ENCODE results near the gene TSHZ2. TPM values are rescaled to one million over a fixed set of nuclear protein-coding genes. Genes with fewer than 3 reads are reported as not detected.

TSHZ2 gene
- polyA plus RNA-seq, 1 donor from 2014 or later: 4.6 TPM

GRCh38 chr20:53332022-53332837, 360.1 kb downstream of the TSHZ2 start:
- Histone ChIP-seq H3K9ac (ENCODE audit: low read length) (no peak overlapping the region), H3F3A (ENCODE audit: insufficient read depth, low read length, poor library complexity, severe bottlenecking) (no peaks in the 10 kb centered on the region), H3K4me2 (ENCODE audit: low read length) (no peak overlapping the region), H3K9me3 (ENCODE audit: low read length) (no peaks in the 10 kb centered on the region), H3K79me2 (replicated peaks; ENCODE audit: insufficient read depth, low read length) (no peaks in the 10 kb centered on the region), H3K36me3 (ENCODE audit: insufficient read depth, low read length) (no peaks in the 10 kb centered on the region), H4K20me1 (ENCODE audit: insufficient read depth) (no peaks in the 10 kb centered on the region), H3K9me2 (ENCODE audit: insufficient read depth, low read length) (no peaks in the 10 kb centered on the region), H3K4me3 (ENCODE audit: low read length) (no peak overlapping the region), H2AFZ (ENCODE audit: low read depth, low read length) (no peak overlapping the region), H3K27ac (ENCODE audit: low read length) (no peak overlapping the region), H3K27me3 (ENCODE audit: insufficient read depth, low read depth, low read length) (no peaks in the 10 kb centered on the region)
- TF ChIP-seq TAF1 (IDR thresholded peaks at IDR 0.05; ENCODE audit: low read depth) (no peak), CTCF (IDR thresholded peaks at IDR 0.05; ENCODE audit: poor library complexity, severe bottlenecking) (no peak)

GRCh38 chr20:53334861-53335260, 362.7 kb downstream of the TSHZ2 start:
- H3K9ac ChIP-seq (ENCODE audit: low read length): no peak overlapping the region
- no peak overlapping the region for H2AFZ ChIP-seq (ENCODE audit: low read depth, low read length)
- H3K27me3 ChIP-seq (ENCODE audit: insufficient read depth, low read depth, low read length): no peaks in the 10 kb centered on the region
- no peaks in the 10 kb centered on the region for H3F3A ChIP-seq (ENCODE audit: insufficient read depth, low read length, poor library complexity, severe bottlenecking)
- no peak overlapping the region for H3K27ac ChIP-seq (ENCODE audit: low read length)
- no peak overlapping the region for H3K4me2 ChIP-seq (ENCODE audit: low read length)
- H3K4me3 ChIP-seq (ENCODE audit: low read length): no peak overlapping the region
- H3K79me2 ChIP-seq (replicated peaks; ENCODE audit: insufficient read depth, low read length): no peaks in the 10 kb centered on the region
- H4K20me1 ChIP-seq (ENCODE audit: insufficient read depth): no peaks in the 10 kb centered on the region
- no peaks in the 10 kb centered on the region for H3K9me2 ChIP-seq (ENCODE audit: insufficient read depth, low read length)
- TF ChIP-seq RAD21 (conservative IDR thresholded peaks at IDR 0.05) (no peak), SMC3 (conservative IDR thresholded peaks at IDR 0.05; ENCODE audit: poor library complexity) (no peak), EZH2 (IDR thresholded peaks at IDR 0.05; ENCODE audit: borderline replicate concordance, insufficient read depth, low read length, poor library complexity, severe bottlenecking) (no peak), EP300 (conservative IDR thresholded peaks at IDR 0.05; ENCODE audit: poor library complexity, severe bottlenecking) (no peak), MXI1 (conservative IDR thresholded peaks at IDR 0.05; ENCODE audit: poor library complexity, severe bottlenecking) (no peak), POLR2AphosphoS5 (IDR thresholded peaks at IDR 0.05) (no peak), CTCF (IDR thresholded peaks at IDR 0.05; ENCODE audit: poor library complexity, severe bottlenecking) (no peak), REST (IDR thresholded peaks at IDR 0.05; ENCODE audit: borderline replicate concordance) (no peak), TAF1 (IDR thresholded peaks at IDR 0.05; ENCODE audit: low read depth) (no peak)
- H3K36me3 ChIP-seq (ENCODE audit: insufficient read depth, low read length): no peaks in the 10 kb centered on the region
- no peaks in the 10 kb centered on the region for H3K9me3 ChIP-seq (ENCODE audit: low read length)
